Heart right ventricle (tissue), 16 donors: ENCODE results near the gene IFITM1. TPM values are rescaled to one million over a fixed set of nuclear protein-coding genes. Genes with fewer than 3 reads are reported as not detected.

ENCODE experiments used
- ATAC-seq, 8 donors: fragments of 200-7000 bp; cut with Tn5 transposase; one replicate each; pipeline ENCODE4 v1.9.1; 2020; ENCODE audit warnings: mild to moderate bottlenecking in 8 of 8, moderate library complexity in 8 of 8, moderate number of reproducible peaks in 1 of 8
- DNase-seq, 2 donors: peaks; one replicate each; pipeline ENCODE4 v3.0.0-alpha.2; 2020
- H3K27ac ChIP-seq, 10 donors: fragments of 200-600 bp; sonication (generic) in 2 of 10; one replicate each; pipeline versions ENCODE4 v1.5.0 to v1.8.0; 2020 to 2022; ENCODE audit warnings: mild to moderate bottlenecking in 3 of 10
- H3K27me3 ChIP-seq, 7 donors: fragments of 200-600 bp; one replicate each; pipeline ENCODE4 v1.8.0; 2021 to 2022; ENCODE audit warnings: mild to moderate bottlenecking in 2 of 7
- H3K36me3 ChIP-seq, 9 donors: fragments of 200-600 bp; sonication (generic) in 1 of 9; one replicate each; pipeline versions ENCODE4 v1.5.0 to v1.8.0; 2020 to 2022; ENCODE audit warnings: mild to moderate bottlenecking in 2 of 9
- H3K4me1 ChIP-seq, 9 donors: fragments of 200-600 bp; sonication (generic) in 1 of 9; one replicate each; pipeline versions ENCODE4 v1.5.0 to v1.8.0; 2020 to 2022; ENCODE audit warnings: mild to moderate bottlenecking in 4 of 9
- H3K4me3 ChIP-seq, 10 donors: fragments of 200-600 bp; sonication (generic) in 2 of 10; one replicate each; pipeline versions ENCODE4 v1.5.0 to v1.8.0; 2020 to 2022; ENCODE audit warnings: mild to moderate bottlenecking in 7 of 10, moderate library complexity in 2 of 10
- H3K9me3 ChIP-seq, 11 donors: fragments of 200-600 bp in 10 of 11; sonication (generic) in 2 of 11; one replicate each; pipeline versions ENCODE4 v1.5.0 to v1.8.0; 2013 to 2022; ENCODE audit warnings: mild to moderate bottlenecking in 2 of 11, control low read depth in 1 of 11, moderate library complexity in 1 of 11
- WGBS, 2 donors: extraction: QIAGEN DNeasy Blood & Tissue Kit; methylation state at CpG; one replicate each; pipeline ENCODE4 v1.1.7; 2013; ENCODE audit warnings: inconsistent platforms in 1 of 2; 5-methylcytosine and 5-hydroxymethylcytosine counted together
- intact Hi-C, 10 donors: fragments of 100-400 bp; cut with DNase I; formaldehyde crosslinking; loops; one replicate each; pipeline versions ENCODE4 v1.11.1 to v1.14.2; 2022
- polyA plus RNA-seq, 2 donors: library from polyadenylated mRNA; stranded (reverse); fragments of 200-250 nt; gene quantifications; one replicate each; pipeline ENCODE4 v1.2.3, GENCODE V29; 2013
- total RNA-seq, 10 donors: library from RNA; stranded (reverse); fragmentation: NEBNext Ultra II Directional in 3 of 10; extraction: Animal tissue kit (Norgen Biotek cat#: 25700) in 3 of 10; gene quantifications; one replicate each; pipeline versions ENCODE4 v1.2.1 to v1.2.4, GENCODE V29; 2021 to 2023
- TF ChIP-seq, protein P1 (sequence below), 9 donors: fragments of 200-600 bp; sonication (generic) in 2 of 9; IDR thresholded peaks; one replicate each; pipeline versions ENCODE4 v1.5.0 to v1.8.0; 2021 to 2022; ENCODE audit warnings: antibody characterized with exemption in 9 of 9, mild to moderate bottlenecking in 5 of 9, moderate library complexity in 1 of 9
- donor health status: Arrhythmogenic right ventricular cardiomyopathy.
- donor health status: ischemic (EF 13 %, LVEDD 7.1; RV severe dilation, severe dysfunction).
- donor health status: healthy with polysubstance abuse.
- donor health status: DM: no; HTN: yes; CAD: no.
- donor health status: DM: no; HTN: no; CAD: no.
- donor health status: ischemic (EF 25% LVEDD 6.9; RV normal size, moderate dysfunction).
- donor health status: ischemic (EF 25% LVEDD 5.7; RV mildly dilated, moderate dysfunction).
- donor health status: healthy.
- donor health status: DM: yes; HTN: yes; CAD: no.
- donor health status: Ischemic cardiomyopathy.
- donor health status: ischemic (EF 35%, LVEDD 5.7; RV mildly dilated, moderate dysfunction).
- donor health status: nonischemic (EF 11% LVEDD 7.7; RV severe dilation, severe dysfunction).
- donor health status: DM: yes; HTN: yes; CAD: no.
- donor health status: PGD.
- donor health status: ischemic (EF 29% LVEDD 5.4; RV normal size, mild dysfunction).
- donor health status: nonischemic (EF 23%, LVEDD 6.1; RV moderate dilation, normal function).

The IFITM1 gene
- total and polyA plus RNA-seq, 12 donors, result 51.6 to 427 (median 120) TPM

DNA sequence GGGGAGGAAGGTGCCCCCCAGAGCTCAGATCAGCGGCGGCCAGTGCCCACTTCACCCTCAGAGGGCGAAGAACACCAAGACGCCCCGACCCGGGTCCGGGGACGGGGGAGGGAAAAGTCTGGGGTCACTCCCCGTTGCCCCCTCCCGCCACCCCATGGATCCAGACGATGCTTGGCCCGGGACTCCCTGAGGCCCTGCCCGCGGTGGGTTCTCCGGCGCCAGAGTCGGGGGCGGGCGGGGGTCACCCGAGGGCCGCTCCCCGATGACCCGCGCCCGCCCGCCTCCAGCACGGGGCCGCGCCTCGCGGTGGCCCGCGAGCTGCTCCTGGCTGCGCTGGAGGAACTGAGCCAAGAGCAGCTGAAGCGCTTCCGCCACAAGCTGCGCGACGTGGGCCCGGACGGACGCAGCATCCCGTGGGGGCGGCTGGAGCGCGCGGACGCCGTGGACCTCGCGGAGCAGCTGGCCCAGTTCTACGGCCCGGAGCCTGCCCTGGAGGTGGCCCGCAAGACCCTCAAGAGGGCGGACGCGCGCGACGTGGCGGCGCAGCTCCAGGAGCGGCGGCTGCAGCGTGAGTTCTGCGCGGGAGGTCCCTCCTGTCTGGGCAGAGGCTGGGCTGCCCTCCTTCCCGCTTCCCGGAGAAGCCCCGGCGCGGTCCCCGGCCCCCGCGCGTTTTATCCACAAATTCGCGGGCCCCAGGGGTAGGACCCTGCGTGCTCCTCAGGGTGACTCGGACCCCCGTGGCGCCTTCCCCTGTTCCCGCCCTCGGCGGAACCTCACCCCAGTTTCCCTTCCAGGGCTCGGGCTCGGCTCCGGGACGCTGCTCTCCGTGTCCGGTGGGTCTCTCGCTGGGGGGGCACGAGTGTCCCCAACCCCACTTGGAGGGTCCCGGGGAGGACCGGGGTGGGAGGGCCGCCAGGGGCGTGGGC, 34.5 kb upstream of the IFITM1 start:
- 12 to 13% methylated on average over 87 to 97 of the region's 97 CpGs for WGBS, 2 donors
- Histone ChIP-seq H3K4me3 (peak overlapping the region in 9 of 10 donors; percentile 19 to 46 (median 26)), H3K9me3 (peaks cover 0 to 3% (median 0%) of the 10 kb centered on the region in 11 donors), H3K27me3 (peaks cover 33 to 88% (median 75%) of the 10 kb centered on the region in 7 donors), H3K4me1 (peaks cover 5 to 35% (median 26%) of the 10 kb centered on the region in 9 donors), H3K27ac (peak overlapping the region in 1 of 10 donors; percentile 61), H3K36me3 (no peaks in the 10 kb centered on the region)
- TF ChIP-seq, protein P1, sequence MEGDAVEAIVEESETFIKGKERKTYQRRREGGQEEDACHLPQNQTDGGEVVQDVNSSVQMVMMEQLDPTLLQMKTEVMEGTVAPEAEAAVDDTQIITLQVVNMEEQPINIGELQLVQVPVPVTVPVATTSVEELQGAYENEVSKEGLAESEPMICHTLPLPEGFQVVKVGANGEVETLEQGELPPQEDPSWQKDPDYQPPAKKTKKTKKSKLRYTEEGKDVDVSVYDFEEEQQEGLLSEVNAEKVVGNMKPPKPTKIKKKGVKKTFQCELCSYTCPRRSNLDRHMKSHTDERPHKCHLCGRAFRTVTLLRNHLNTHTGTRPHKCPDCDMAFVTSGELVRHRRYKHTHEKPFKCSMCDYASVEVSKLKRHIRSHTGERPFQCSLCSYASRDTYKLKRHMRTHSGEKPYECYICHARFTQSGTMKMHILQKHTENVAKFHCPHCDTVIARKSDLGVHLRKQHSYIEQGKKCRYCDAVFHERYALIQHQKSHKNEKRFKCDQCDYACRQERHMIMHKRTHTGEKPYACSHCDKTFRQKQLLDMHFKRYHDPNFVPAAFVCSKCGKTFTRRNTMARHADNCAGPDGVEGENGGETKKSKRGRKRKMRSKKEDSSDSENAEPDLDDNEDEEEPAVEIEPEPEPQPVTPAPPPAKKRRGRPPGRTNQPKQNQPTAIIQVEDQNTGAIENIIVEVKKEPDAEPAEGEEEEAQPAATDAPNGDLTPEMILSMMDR (IDR thresholded peaks at IDR 0.05), result no peak
- DNase-seq (peak in 1 of 2 donors; percentile 3), ATAC-seq (peak in 6 of 8 donors; percentile 11 to 35 (median 26))
- intact Hi-C loops, result no loop called here

DNA sequence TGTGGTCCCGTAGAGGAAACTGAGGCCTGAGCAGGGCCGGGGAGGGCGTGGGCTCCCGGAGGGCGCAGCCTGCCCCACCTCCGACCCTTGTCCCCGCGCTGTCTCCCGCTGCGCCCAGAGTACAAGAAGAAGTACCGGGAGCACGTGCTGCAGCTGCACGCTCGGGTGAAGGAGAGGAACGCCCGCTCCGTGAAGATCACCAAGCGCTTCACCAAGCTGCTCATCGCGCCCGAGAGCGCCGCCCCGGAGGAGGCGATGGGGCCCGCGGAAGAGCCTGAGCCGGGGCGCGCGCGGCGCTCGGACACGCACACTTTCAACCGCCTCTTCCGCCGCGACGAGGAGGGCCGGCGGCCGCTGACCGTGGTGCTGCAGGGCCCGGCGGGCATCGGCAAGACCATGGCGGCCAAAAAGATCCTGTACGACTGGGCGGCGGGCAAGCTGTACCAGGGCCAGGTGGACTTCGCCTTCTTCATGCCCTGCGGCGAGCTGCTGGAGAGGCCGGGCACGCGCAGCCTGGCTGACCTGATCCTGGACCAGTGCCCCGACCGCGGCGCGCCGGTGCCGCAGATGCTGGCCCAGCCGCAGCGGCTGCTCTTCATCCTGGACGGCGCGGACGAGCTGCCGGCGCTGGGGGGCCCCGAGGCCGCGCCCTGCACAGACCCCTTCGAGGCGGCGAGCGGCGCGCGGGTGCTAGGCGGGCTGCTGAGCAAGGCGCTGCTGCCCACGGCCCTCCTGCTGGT, 33.7 kb upstream of the IFITM1 start:
- peak overlapping the region in 1 of 10 donors; percentile 61 for H3K27ac ChIP-seq
- no peaks in the 10 kb centered on the region for H3K36me3 ChIP-seq
- H3K9me3 ChIP-seq, result peaks cover 0 to 3% (median 0%) of the 10 kb centered on the region in 11 donors
- peak overlapping the region in 9 of 10 donors; percentile 19 to 46 (median 29) for H3K4me3 ChIP-seq
- TF ChIP-seq, protein P1 (IDR thresholded peaks at IDR 0.05), result no peak
- peaks cover 33 to 96% (median 82%) of the 10 kb centered on the region in 7 donors for H3K27me3 ChIP-seq
- 3 to 4% methylated on average over 77 to 85 of the region's 85 CpGs for WGBS, 2 donors
- ATAC-seq, result peak in 7 of 8 donors; percentile 7 to 53 (median 44)
- intact Hi-C loops, result no loop called here
- DNase-seq, result peak; percentile 5 to 24
- H3K4me1 ChIP-seq, result peaks cover 5 to 35% (median 26%) of the 10 kb centered on the region in 9 donors

DNA sequence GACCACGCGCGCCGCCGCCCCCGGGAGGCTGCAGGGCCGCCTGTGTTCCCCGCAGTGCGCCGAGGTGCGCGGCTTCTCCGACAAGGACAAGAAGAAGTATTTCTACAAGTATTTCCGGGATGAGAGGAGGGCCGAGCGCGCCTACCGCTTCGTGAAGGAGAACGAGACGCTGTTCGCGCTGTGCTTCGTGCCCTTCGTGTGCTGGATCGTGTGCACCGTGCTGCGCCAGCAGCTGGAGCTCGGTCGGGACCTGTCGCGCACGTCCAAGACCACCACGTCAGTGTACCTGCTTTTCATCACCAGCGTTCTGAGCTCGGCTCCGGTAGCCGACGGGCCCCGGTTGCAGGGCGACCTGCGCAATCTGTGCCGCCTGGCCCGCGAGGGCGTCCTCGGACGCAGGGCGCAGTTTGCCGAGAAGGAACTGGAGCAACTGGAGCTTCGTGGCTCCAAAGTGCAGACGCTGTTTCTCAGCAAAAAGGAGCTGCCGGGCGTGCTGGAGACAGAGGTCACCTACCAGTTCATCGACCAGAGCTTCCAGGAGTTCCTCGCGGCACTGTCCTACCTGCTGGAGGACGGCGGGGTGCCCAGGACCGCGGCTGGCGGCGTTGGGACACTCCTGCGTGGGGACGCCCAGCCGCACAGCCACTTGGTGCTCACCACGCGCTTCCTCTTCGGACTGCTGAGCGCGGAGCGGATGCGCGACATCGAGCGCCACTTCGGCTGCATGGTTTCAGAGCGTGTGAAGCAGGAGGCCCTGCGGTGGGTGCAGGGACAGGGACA, 32.9 kb upstream of the IFITM1 start:
- H3K4me3 ChIP-seq, result peak overlapping the region in 7 of 10 donors; percentile 19 to 46 (median 33)
- TF ChIP-seq, protein P1 (IDR thresholded peaks at IDR 0.05), result no peak
- peak overlapping the region in 1 of 10 donors; percentile 61 for H3K27ac ChIP-seq
- H3K4me1 ChIP-seq, result peaks cover 5 to 35% (median 26%) of the 10 kb centered on the region in 9 donors
- ATAC-seq (peak in 1 of 8 donors; percentile 18), DNase-seq (peak in 1 of 2 donors; percentile 3)
- H3K36me3 ChIP-seq, result no peaks in the 10 kb centered on the region
- peaks cover 33 to 99% (median 88%) of the 10 kb centered on the region in 7 donors for H3K27me3 ChIP-seq
- intact Hi-C loops, result no loop called here
- peaks cover 0 to 3% (median 0%) of the 10 kb centered on the region in 11 donors for H3K9me3 ChIP-seq
- WGBS, 2 donors, result 9 to 11% methylated on average over 74 to 79 of the region's 79 CpGs
